Tibial artery (tissue), 4 donors: ENCODE results near the gene FILIP1.
A peak's percentile ranks its signal among the peaks of the same experiment; 100 is the strongest.

Source experiments
- DNase-seq, 2 donors: peaks; one replicate each; pipeline ENCODE4 v3.0.0-alpha.2; 2019
- H3K27ac ChIP-seq, 2 donors: fragments of 200-600 bp; sonication (generic) in 1 of 2; 1 replicate in 1 of 2; 2 replicates in 1 of 2; pipeline ENCODE4 v1.5.1; 2018 to 2019; ENCODE audit warnings: mild to moderate bottlenecking in 1 of 2
- H3K27me3 ChIP-seq, 2 donors: fragments of 200-600 bp; sonication (generic) in 1 of 2; one replicate each; pipeline versions ENCODE4 v1.5.1 to v1.6.0; 2016 to 2019
- H3K36me3 ChIP-seq, 3 donors: fragments of 200-600 bp; sonication (generic) in 2 of 3; one replicate each; pipeline ENCODE4 v1.5.1; 2016 to 2019; ENCODE audit warnings: mild to moderate bottlenecking in 2 of 3
- H3K4me1 ChIP-seq, 4 donors: fragments of 200-600 bp; sonication (generic) in 2 of 4; 1 replicate in 3 of 4; 2 replicates in 1 of 4; pipeline ENCODE4 v1.5.1; 2016 to 2019
- H3K4me3 ChIP-seq, 2 donors: fragments of 200-600 bp; sonication (generic) in 1 of 2; 1 replicate in 1 of 2; 2 replicates in 1 of 2; pipeline ENCODE4 v1.5.1; 2018 to 2019; ENCODE audit warnings: mild to moderate bottlenecking in 2 of 2
- H3K9me3 ChIP-seq, 3 donors: fragments of 200-600 bp; sonication (generic) in 1 of 3; one replicate each; pipeline ENCODE4 v1.5.1; 2016 to 2019
- CTCF ChIP-seq, 2 experiments: fragments of 200-600 bp in 1 of 2; fragments of 450-650 bp in 1 of 2; IDR thresholded peaks; one replicate each; pipeline ENCODE4 v1.5.1; 2017 to 2019; ENCODE audit warnings: antibody characterized with exemption in 2 of 2, mild to moderate bottlenecking in 1 of 2, moderate library complexity in 1 of 2
- intact Hi-C: fragments of 100-400 bp; cut with DNase I; formaldehyde crosslinking; loops from one replicate; pipeline ENCODE4 v1.15.0; 2023; ENCODE audit warnings: low total_unique reads

Gene FILIP1

DNA sequence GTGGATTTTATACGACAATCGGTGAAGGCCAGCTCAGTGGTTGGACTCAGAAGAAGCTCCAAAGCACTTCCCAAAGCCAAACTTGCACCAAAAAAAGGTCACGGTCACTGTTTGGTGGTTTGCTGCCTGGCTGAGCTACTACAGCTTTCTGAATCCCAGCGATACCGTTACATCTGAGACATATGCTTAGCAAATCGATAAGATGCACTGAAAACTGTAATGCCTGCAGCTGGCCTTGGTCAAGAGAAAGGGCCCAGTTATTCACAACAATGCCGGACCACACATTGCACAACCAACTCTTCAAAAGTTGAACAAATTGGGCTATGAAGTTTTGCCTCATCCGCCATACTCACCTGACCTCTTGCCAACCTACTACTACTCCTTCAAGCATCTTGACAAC, 70.2 kb downstream of the FILIP1 start:
- H3K4me1 ChIP-seq = peaks cover 0 to 60% (median 17%) of the 10 kb centered on the region in 4 donors
- H3K27ac ChIP-seq = no peak overlapping the region
- H3K9me3 ChIP-seq = no peaks in the 10 kb centered on the region
- H3K36me3 ChIP-seq = no peaks in the 10 kb centered on the region
- H3K4me3 ChIP-seq = no peak overlapping the region
- no peak for TF ChIP-seq CTCF (IDR thresholded peaks at IDR 0.05)
- DNase-seq = no peak
- no peaks in the 10 kb centered on the region for H3K27me3 ChIP-seq
- intact Hi-C loops = no loop called here

DNA sequence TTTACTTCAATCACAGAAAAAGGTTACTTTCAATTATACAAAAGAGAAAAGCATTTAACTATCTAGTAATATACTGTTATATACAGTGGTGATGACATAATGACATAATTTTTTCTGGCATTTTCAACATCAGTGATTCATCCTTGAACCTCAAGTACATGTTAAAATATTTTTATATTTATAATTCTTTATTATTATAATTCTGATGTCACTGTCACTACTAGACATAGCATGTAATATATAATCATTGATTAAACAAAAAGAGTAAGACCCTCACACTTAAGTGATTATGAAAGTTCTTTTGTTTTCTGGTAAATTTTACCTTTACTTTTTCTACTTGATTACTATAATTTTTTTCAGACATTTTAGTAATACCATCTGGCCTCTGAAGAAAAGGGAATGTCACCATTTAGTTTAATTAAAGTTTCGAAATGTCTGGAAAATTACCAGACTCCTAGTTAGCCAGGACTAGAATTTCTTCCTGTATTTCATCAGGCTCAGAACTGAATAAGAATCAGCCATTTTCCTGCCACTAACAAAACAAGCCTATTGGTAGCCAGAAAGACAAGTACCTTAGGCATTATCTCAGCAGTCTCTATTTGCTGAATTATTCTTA, 71.5 kb downstream of the FILIP1 start:
- peaks cover 0 to 63% (median 18%) of the 10 kb centered on the region in 4 donors for H3K4me1 ChIP-seq
- intact Hi-C loops = no loop called here

DNA sequence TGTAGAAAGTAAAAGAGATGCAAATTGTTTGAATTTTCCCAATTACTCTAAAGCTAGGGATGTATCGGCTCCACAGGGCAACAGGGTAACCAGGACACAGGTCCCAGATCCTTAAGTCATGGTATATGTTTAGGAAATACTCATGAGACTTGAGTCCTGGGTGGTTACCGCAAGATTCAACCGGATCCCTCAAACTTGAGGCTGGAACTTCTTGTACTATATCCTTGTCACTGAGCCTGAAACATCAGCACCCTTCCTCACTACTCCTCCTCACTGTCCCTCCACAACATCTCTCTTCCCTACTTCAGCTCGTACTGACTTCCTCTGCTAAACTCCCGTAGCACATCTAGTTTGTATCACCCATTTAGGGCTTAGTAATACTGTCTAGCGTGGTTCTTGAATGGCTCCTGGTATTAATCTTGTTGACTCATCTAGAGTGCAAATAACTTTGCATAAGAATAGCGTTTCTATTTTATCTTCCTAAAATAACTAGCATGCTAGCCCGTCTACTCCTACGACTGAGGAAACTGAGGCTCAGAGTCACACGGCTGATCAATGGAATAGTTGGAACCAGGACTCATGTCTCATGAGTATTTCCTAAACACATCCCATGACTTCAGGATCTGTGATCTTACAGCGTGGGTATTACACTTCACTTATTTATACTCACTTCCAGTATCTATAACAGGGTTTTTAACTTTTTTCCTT, 72.1 kb downstream of the FILIP1 start:
- H3K4me1 ChIP-seq = peaks cover 0 to 69% (median 18%) of the 10 kb centered on the region in 4 donors
- no peaks in the 10 kb centered on the region for H3K9me3 ChIP-seq
- DNase-seq = no peak
- intact Hi-C loops = no loop called here
- TF ChIP-seq CTCF (IDR thresholded peaks at IDR 0.05) = no peak
- no peaks in the 10 kb centered on the region for H3K36me3 ChIP-seq
- no peak overlapping the region for H3K4me3 ChIP-seq
- H3K27me3 ChIP-seq = no peaks in the 10 kb centered on the region
- H3K27ac ChIP-seq = peak overlapping the region in 1 of 2 donors; percentile 0

More for the DNA sequence above, 71.5 kb downstream of the FILIP1 start:
- DNase-seq = no peak
- Histone ChIP-seq H3K27ac (peak overlapping the region in 1 of 2 donors; percentile 0), H3K36me3 (no peaks in the 10 kb centered on the region), H3K27me3 (no peaks in the 10 kb centered on the region), H3K4me3 (no peak overlapping the region), H3K9me3 (no peaks in the 10 kb centered on the region)
- no peak for TF ChIP-seq CTCF (IDR thresholded peaks at IDR 0.05)

DNA sequence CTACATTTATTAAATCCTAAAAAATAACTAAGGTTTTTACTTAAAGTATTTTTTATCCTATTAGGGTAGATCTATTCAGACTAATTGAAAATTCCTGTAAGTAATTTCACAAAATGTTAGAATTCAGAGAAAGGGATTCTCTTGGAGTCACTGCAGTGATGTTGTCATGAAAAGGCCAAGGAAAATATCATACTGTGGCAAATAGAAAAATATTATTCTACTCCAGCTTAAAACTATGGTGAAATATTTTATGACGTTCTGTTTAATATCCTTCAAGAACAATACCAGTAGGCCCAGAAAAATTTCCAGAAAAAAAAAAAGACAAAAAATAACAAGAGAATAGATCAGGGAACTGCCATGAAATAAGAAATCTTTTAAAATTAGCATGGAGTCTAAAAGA, 73.6 kb downstream of the FILIP1 start:
- Histone ChIP-seq H3K4me3 (no peak overlapping the region), H3K27ac (peak overlapping the region; percentile 55 to 65), H3K27me3 (no peaks in the 10 kb centered on the region), H3K4me1 (peaks cover 0 to 80% (median 21%) of the 10 kb centered on the region in 4 donors), H3K36me3 (no peaks in the 10 kb centered on the region), H3K9me3 (no peaks in the 10 kb centered on the region)
- no peak for TF ChIP-seq CTCF (IDR thresholded peaks at IDR 0.05)
- intact Hi-C loops = no loop called here
- DNase-seq = no peak

DNA sequence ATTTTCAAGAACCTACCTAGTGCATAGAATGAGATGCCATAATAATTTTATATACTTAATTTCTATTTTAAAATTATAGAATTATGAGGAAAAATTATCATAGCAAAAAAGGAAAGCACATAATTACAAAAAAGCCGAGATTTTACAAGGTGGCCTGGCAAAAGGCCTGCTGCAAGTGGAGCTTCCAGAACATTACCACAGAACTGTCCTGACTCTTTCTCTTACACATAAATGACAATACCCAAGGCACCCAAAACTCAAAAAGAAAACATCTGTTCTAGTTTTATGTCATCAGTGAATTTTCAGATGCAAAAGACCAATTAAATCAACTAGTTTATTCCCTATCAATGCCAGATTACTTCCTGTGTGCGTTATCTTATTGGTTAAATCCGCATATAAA, 74.2 kb downstream of the FILIP1 start:
- no peaks in the 10 kb centered on the region for H3K9me3 ChIP-seq
- H3K4me1 ChIP-seq = peaks cover 0 to 82% (median 21%) of the 10 kb centered on the region in 4 donors
- no peaks in the 10 kb centered on the region for H3K36me3 ChIP-seq
- H3K27me3 ChIP-seq = no peaks in the 10 kb centered on the region
- H3K4me3 ChIP-seq = no peak overlapping the region
- no peak for TF ChIP-seq CTCF (IDR thresholded peaks at IDR 0.05)
- DNase-seq = no peak
- intact Hi-C loops = no loop called here
- H3K27ac ChIP-seq = peak overlapping the region; percentile 55 to 65
